Measurements from ENCODE around the gene ABCD3.

Gene ABCD3

DNA sequence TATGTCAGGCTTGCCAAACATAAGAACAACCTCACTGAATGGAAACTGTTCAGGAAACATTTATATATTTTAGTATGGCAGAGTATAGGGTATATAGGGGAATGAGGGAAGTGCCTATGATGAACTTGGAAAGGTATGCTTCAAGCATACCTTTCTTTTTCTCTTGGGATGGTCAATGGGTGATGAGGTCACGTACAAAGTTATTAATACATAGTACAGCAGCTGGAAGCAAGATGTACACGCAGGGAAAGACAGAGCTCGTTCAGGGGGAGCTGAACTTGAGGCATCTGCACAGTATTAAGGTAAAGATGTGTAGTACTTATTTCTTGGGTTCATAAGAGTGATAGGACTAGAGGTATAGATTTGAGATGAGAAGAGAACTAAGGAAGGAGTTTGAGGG, 61.5 kb downstream of the ABCD3 start:
- DNase-seq (ENCODE audit: low read depth) = no peak
- H3K4me3 ChIP-seq (ENCODE audit: low read depth, low read length) = no peak overlapping the region
- TF ChIP-seq, protein P1, sequence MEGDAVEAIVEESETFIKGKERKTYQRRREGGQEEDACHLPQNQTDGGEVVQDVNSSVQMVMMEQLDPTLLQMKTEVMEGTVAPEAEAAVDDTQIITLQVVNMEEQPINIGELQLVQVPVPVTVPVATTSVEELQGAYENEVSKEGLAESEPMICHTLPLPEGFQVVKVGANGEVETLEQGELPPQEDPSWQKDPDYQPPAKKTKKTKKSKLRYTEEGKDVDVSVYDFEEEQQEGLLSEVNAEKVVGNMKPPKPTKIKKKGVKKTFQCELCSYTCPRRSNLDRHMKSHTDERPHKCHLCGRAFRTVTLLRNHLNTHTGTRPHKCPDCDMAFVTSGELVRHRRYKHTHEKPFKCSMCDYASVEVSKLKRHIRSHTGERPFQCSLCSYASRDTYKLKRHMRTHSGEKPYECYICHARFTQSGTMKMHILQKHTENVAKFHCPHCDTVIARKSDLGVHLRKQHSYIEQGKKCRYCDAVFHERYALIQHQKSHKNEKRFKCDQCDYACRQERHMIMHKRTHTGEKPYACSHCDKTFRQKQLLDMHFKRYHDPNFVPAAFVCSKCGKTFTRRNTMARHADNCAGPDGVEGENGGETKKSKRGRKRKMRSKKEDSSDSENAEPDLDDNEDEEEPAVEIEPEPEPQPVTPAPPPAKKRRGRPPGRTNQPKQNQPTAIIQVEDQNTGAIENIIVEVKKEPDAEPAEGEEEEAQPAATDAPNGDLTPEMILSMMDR (conservative IDR thresholded peaks at IDR 0.05; ENCODE audit: low read depth, low read length) = no peak

DNA sequence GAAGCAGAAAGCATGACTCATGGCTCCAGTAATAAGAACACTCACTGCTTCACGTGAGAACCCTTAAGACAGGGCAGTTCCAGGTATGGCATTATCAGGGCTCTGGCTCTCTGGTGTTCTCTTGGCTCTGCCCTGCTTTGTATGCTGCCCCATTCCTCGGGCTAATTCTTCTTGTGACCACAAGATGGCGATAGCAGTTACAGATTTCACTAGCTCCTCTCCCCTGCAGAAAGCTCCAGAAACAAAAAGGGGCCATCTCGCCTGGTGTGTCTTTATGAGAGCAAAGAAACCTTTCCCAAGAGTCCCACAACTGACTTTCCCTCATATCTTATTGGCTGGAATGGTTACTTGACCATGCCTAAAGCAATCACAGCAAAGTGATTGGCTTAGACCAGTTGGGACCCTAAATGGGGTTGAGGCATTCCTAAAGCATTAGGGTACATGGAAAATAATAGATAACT, 63.3 kb downstream of the ABCD3 start:
- H3K4me3 ChIP-seq (ENCODE audit: low read depth, low read length) = no peak overlapping the region
- TF ChIP-seq, protein P1 (conservative IDR thresholded peaks at IDR 0.05; ENCODE audit: low read depth, low read length) = peak; percentile 89
- DNase-seq (ENCODE audit: low read depth) = peak; percentile 88

DNA sequence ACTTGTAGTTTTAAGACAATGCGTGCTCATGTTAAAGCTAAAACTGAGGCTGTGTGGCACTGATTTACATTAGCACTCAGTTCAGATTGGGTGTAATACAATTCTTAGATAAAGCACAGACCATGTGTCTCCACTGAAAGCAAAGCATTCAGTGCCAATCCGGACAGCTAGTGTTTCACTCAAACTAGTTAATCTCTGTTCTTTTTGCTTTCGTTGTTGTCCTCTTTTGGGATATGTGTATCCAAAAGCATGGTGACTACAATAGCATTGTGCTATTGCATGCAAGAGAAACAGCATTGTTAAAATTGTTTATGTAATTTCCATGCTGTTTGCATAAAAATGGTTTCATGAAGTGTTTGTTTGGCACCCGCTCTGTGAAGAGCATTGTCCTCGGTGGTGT, 68.8 kb downstream of the ABCD3 start:
- TF ChIP-seq, protein P1 (conservative IDR thresholded peaks at IDR 0.05; ENCODE audit: low read depth, low read length) = no peak
- DNase-seq (ENCODE audit: low read depth) = no peak
- H3K4me3 ChIP-seq (ENCODE audit: low read depth, low read length) = no peak overlapping the region

DNA sequence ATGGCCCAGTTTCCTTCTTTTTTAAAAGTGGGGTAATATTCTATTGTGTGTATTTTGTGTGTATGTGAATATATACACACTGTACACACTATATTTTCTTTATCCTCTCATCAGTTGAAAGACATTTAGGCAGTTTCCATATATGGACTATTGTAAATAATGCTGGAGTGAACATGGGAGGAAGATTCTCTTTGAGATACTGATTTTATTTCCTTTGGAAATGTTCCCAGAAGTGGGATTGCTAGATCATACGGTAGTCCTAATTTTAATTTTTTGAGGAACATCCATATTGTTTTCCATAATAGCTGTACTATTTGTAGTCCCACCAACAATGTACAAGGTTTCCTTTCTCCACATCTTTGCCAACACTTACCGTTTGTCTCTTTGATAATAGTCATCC, 72.4 kb downstream of the ABCD3 start:
- TF ChIP-seq, protein P1 (conservative IDR thresholded peaks at IDR 0.05; ENCODE audit: low read depth, low read length) = no peak
- H3K4me3 ChIP-seq (ENCODE audit: low read depth, low read length) = no peak overlapping the region
- DNase-seq (ENCODE audit: low read depth) = no peak

DNA sequence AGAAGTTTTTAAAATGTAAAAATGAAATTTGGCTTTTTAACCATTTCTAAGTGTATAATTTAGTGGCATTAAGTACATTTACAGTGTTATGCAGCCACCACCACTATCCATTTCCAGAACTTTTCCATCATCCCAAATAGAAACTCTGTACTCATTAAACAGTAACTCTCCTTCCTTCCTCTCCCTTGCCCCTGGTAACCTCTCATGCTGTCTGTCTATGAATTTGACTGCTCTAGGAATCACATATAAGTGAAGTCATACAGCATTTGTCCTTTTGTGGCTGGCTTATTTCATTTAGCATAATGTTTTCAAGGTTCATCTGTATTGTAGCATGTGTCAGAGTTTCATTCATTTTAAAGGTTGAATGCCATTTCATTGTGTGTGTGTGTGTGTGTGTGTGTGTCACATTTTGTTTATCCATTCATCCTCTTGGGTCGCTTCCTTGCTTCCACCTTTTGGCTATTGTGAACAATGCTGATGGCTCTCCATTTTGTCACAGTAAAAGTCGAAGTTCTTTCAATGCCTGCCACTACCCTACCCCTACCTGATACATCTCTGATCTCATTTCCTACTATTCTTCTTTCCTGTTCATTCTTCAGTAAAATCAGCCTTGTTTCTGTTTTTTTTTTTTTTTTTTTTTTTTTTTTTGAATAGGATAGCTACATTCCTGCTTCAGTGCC, 78.0 kb downstream of the ABCD3 start:
- no peak for DNase-seq (ENCODE audit: low read depth)
- H3K4me3 ChIP-seq (ENCODE audit: low read depth, low read length) = no peak overlapping the region
- TF ChIP-seq, protein P1 (conservative IDR thresholded peaks at IDR 0.05; ENCODE audit: low read depth, low read length) = no peak

DNA sequence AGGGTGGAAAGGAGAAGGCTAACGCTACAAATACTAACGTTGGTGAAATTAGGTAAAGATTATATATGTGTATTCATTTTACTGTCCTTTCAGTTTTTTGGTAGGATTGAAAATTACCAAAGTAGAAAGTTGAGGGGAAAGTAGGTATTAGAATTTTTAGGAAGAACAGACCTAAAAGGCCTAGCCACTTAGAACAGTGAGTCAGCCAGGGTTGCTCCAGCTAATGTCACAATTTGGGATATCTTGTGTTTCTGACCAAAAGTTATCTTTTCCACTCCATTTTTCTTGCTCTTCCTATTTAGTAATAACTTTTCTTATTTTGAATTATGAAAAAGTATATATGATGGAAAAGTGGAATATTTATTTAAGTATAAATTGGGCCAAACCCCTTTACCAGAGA, 83.2 kb downstream of the ABCD3 start:
- no peak for DNase-seq (ENCODE audit: low read depth)
- H3K4me3 ChIP-seq (ENCODE audit: low read depth, low read length) = no peak overlapping the region
- TF ChIP-seq, protein P1 (conservative IDR thresholded peaks at IDR 0.05; ENCODE audit: low read depth, low read length) = no peak

DNA sequence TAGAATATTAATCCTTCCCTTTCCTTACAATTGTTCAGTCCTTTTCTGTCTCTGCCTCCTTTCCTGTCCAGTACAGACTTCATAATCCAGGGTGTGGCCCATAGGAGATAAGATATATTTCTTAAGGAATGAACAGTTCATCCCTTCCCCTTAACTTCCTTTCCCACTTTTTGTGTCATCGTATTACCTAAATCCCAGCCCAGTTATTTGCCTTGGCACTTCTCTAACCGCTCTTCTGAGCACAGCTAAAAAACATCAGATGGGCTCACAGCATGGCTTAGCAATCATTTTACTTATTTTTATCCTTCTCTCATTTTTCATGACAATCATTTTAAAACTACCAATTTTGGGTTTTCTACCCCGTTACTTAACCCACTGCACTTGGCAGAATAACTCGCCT, 83.7 kb downstream of the ABCD3 start:
- DNase-seq (ENCODE audit: low read depth) = no peak
- TF ChIP-seq, protein P1 (conservative IDR thresholded peaks at IDR 0.05; ENCODE audit: low read depth, low read length) = no peak
- no peak overlapping the region for H3K4me3 ChIP-seq (ENCODE audit: low read depth, low read length)
